Fibroblast of lung (primary cell): ENCODE results near the gene CLEC12A. TPM values are rescaled to one million over a fixed set of nuclear protein-coding genes. Genes with fewer than 3 reads are reported as not detected.

Experiments used
- DNase-seq, 2 donors: peaks; one replicate each; pipeline versions ENCODE4 v3.0.0 to v3.0.0-alpha.2; 2010; ENCODE audit warnings: low read depth in 2 of 2
- H2AFZ ChIP-seq: 2 replicates; pipeline ENCODE4 v1.5.1; 2012; ENCODE audit warnings: low read length, control low read depth, inconsistent platforms
- H3K27ac ChIP-seq: 2 replicates; pipeline ENCODE4 v1.5.1; 2011; ENCODE audit warnings: low read length, control low read depth; ENCODE audit not compliant: insufficient read depth
- H3K27me3 ChIP-seq: 2 replicates; pipeline ENCODE4 v1.5.1; 2011; ENCODE audit warnings: mild to moderate bottlenecking, low read length; ENCODE audit not compliant: control insufficient read depth, insufficient read depth
- H3K36me3 ChIP-seq: 2 replicates; pipeline ENCODE4 v1.5.1; 2011; ENCODE audit warnings: low read length; ENCODE audit not compliant: control insufficient read depth, insufficient read depth
- H3K4me1 ChIP-seq: 2 replicates; pipeline ENCODE4 v1.5.1; 2011; ENCODE audit warnings: low read length; ENCODE audit not compliant: control insufficient read depth, insufficient read depth; ENCODE audit errors: extremely low read depth
- H3K4me2 ChIP-seq: 2 replicates; pipeline ENCODE4 v1.5.1; 2011; ENCODE audit warnings: low read length, control low read depth; ENCODE audit not compliant: insufficient read depth; ENCODE audit errors: extremely low read depth
- H3K4me3 ChIP-seq, 4 experiments: fragments of 200-600 bp in 1 of 4; sonication (generic) in 1 of 4; replicated peaks in 1 of 4; 2 replicates each; pipeline ENCODE4 v1.5.1; 2011 to 2016; ENCODE audit warnings: low read length in 4 of 4, low read depth in 3 of 4, mild to moderate bottlenecking in 3 of 4, control low read depth in 2 of 4, inconsistent platforms in 1 of 4, mixed read lengths in 1 of 4; ENCODE audit not compliant: insufficient read depth in 1 of 4; ENCODE audit errors: control extremely low read depth in 1 of 4
- H3K79me2 ChIP-seq: 2 replicates; pipeline ENCODE4 v1.5.1; 2012; ENCODE audit warnings: mild to moderate bottlenecking, low read length, inconsistent platforms; ENCODE audit not compliant: control insufficient read depth, insufficient read depth
- H3K9ac ChIP-seq: 2 replicates; pipeline ENCODE4 v1.5.1; 2011; ENCODE audit warnings: mild to moderate bottlenecking, low read length, control low read depth; ENCODE audit not compliant: insufficient read depth
- H3K9me3 ChIP-seq: 2 replicates; pipeline ENCODE4 v1.5.1; 2012; ENCODE audit warnings: low read depth, low read length; ENCODE audit not compliant: control insufficient read depth, insufficient read depth
- H4K20me1 ChIP-seq: 2 replicates; pipeline ENCODE4 v1.5.1; 2011; ENCODE audit warnings: low read length; ENCODE audit not compliant: control insufficient read depth, insufficient read depth; ENCODE audit errors: extremely low read depth
- CTCF ChIP-seq, 2 donors: IDR thresholded peaks in 1 of 2; conservative IDR thresholded peaks in 1 of 2; 1 replicate in 1 of 2; 2 replicates in 1 of 2; pipeline ENCODE4 v1.5.1; 2011 to 2012; ENCODE audit warnings: low read length in 2 of 2, control low read depth in 1 of 2, inconsistent platforms in 1 of 2, low read depth in 1 of 2, mild to moderate bottlenecking in 1 of 2
- EZH2 ChIP-seq: IDR thresholded peaks from 2 replicates; pipeline ENCODE4 v1.5.1; 2012; ENCODE audit warnings: low read length, control low read depth, mild to moderate bottlenecking; ENCODE audit errors: missing control alignments
- polyA plus RNA-seq, 2 donors: library from polyadenylated mRNA; depleted of rRNA in 1 of 2; stranded (reverse) in 1 of 2; unstranded in 1 of 2; fragments of >200 nt; gene quantifications; 2 replicates each; pipeline ENCODE4 v1.2.1, GENCODE V29; 2011 to 2012; ENCODE audit warnings: missing spikeins in 1 of 2
- total RNA-seq: library from RNA; depleted of rRNA; stranded (reverse); fragments of >200 nt; gene quantifications from 2 replicates; pipeline ENCODE4 v1.2.1, GENCODE V29; 2014

CLEC12A gene
- total and polyA plus RNA-seq, 2 donors (not counting 1 experiment from before 2014, with no cell fraction given) = not detected

GRCh38 chr12:9999016-9999415, 27.8 kb downstream of the CLEC12A start, which contains the start of gene CLEC1B:
Gene CLEC1B, minus strand, starts transcription at chr12:9999121. Its CDS starts 21 bp downstream, at chr12:9999100.
- Histone ChIP-seq H3K27ac (no peak within 1 kb of the TSS), H3K79me2 (no peaks in the 10 kb centered on the region), H3K27me3 (no peaks in the 10 kb centered on the region), H4K20me1 (no peaks in the 10 kb centered on the region), H3K4me1 (no peaks in the 10 kb centered on the region), H2AFZ (no peak within 1 kb of the TSS), H3K4me3 (no peak within 1 kb of the TSS), H3K4me2 (no peak within 1 kb of the TSS), H3K9me3 (no peaks in the 10 kb centered on the region), H3K36me3 (no peaks in the 10 kb centered on the region), H3K9ac (no peak within 1 kb of the TSS)
- TF ChIP-seq CTCF (conservative IDR thresholded peaks at IDR 0.05 in 1 of 2, IDR thresholded peaks at IDR 0.05 in 1 of 2; ENCODE audit: low read depth in 1 of 2, low read length in 2 of 2) (no peak), EZH2 (no peak)
- DNase-seq = no peak

- no peaks in the 10 kb centered on the region for H3K36me3 ChIP-seq
- no peaks in the 10 kb centered on the region for H4K20me1 ChIP-seq
- H3K79me2 ChIP-seq = no peaks in the 10 kb centered on the region
- H3K27ac ChIP-seq = no peak overlapping the region
- no peaks in the 10 kb centered on the region for H3K4me1 ChIP-seq
- H3K4me3 ChIP-seq = no peak overlapping the region
- H3K9me3 ChIP-seq = no peaks in the 10 kb centered on the region
- no peak overlapping the region for H3K4me2 ChIP-seq
- no peak overlapping the region for H3K9ac ChIP-seq
- H2AFZ ChIP-seq = no peak overlapping the region
- H3K27me3 ChIP-seq = no peaks in the 10 kb centered on the region
- DNase-seq = no peak
- no peak for TF ChIP-seq CTCF (conservative IDR thresholded peaks at IDR 0.05 in 1 of 2, IDR thresholded peaks at IDR 0.05 in 1 of 2; ENCODE audit: low read depth in 1 of 2, low read length in 2 of 2)
- TF ChIP-seq EZH2 = no peak
Observed at GRCh38 chr12:10001171-10001776, 30.1 kb downstream of the CLEC12A start.

GRCh38 chr12:10012630-10013330, 41.6 kb downstream of the CLEC12A start:
- Histone ChIP-seq H3K4me2 (no peak overlapping the region), H3K4me1 (no peaks in the 10 kb centered on the region), H3K9me3 (no peaks in the 10 kb centered on the region), H4K20me1 (no peaks in the 10 kb centered on the region), H2AFZ (no peak overlapping the region), H3K36me3 (no peaks in the 10 kb centered on the region), H3K9ac (no peak overlapping the region), H3K27ac (no peak overlapping the region), H3K27me3 (no peaks in the 10 kb centered on the region), H3K4me3 (no peak overlapping the region), H3K79me2 (no peaks in the 10 kb centered on the region)
- DNase-seq = no peak
- TF ChIP-seq CTCF (conservative IDR thresholded peaks at IDR 0.05 in 1 of 2, IDR thresholded peaks at IDR 0.05 in 1 of 2; ENCODE audit: low read depth in 1 of 2, low read length in 2 of 2) (no peak), EZH2 (no peak)
